GM18508 (cell line): Measurements from ENCODE around the gene ZEB1.
"Not testable (repeated sequence)": the region's sequence is repeated elsewhere in the genome, so short reads cannot be mapped to it uniquely, and the experiment has no call there.

ENCODE experiments used
- ATAC-seq: cut with Tn5 transposase; IDR thresholded peaks from one replicate; pipeline ENCODE4 v1.9.1; 2021; ENCODE audit warnings: moderate number of reproducible peaks; ENCODE audit not compliant: insufficient read depth, unreplicated experiment

The ZEB1 gene

DNA sequence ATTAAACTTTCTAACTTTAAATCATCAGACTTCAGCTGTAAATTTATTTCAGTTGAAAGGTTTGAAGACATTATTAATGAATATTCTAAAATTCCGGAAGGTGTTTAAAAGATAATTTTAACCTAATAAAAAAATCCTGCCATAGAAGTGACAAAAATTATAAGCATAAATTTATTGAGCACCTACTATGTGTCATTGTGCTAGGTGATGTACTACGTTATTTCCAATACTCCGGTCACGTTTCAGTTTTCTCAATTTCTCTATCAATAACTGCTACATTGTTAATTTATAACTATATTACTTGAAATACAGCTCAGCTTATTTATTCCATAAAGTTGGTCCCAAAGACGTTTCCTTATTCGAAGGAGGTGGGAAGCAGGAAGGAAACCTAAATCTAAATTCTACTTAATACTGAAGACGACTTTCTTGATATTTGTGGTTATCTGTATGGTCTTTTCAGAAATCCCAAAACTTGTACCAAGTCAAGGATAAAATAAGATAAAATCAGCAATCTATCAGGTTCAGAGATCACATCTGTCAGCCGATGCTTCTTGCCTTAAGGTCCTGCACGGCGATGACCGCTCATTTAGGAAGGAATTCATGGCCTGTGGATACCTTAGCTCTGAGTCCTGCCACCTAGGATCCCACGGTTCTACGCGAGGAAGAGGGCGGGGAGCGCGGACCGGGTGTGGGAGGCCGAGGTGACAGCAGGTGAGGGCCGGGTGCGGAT is 1.2 kb upstream of the ZEB1 start:
- no peak for ATAC-seq

DNA sequence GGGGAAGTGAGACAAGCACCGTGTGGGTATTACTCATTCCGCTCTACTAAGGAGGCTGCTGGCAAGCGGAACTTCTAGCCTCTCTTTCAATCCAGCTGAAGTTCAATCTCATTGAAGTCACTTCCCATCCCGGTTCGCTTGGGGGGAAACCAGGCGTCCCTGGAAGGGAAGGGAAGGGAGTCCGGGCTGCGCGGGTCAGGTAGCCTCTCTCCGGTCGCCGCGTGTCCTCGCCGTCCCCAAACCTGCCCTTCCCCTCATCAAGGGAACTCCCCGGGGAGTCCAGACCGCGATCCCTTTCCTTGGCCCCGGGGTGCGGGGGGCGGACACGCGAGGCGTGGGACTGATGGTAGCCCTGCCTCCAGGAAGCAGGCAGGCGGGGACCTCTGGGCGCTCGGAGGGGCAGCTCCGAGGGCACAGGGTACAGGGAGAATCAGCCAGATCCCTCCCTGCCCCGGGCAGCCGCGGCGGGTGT is 598 bp upstream of the ZEB1 start:
- peak; percentile 62 for ATAC-seq

DNA sequence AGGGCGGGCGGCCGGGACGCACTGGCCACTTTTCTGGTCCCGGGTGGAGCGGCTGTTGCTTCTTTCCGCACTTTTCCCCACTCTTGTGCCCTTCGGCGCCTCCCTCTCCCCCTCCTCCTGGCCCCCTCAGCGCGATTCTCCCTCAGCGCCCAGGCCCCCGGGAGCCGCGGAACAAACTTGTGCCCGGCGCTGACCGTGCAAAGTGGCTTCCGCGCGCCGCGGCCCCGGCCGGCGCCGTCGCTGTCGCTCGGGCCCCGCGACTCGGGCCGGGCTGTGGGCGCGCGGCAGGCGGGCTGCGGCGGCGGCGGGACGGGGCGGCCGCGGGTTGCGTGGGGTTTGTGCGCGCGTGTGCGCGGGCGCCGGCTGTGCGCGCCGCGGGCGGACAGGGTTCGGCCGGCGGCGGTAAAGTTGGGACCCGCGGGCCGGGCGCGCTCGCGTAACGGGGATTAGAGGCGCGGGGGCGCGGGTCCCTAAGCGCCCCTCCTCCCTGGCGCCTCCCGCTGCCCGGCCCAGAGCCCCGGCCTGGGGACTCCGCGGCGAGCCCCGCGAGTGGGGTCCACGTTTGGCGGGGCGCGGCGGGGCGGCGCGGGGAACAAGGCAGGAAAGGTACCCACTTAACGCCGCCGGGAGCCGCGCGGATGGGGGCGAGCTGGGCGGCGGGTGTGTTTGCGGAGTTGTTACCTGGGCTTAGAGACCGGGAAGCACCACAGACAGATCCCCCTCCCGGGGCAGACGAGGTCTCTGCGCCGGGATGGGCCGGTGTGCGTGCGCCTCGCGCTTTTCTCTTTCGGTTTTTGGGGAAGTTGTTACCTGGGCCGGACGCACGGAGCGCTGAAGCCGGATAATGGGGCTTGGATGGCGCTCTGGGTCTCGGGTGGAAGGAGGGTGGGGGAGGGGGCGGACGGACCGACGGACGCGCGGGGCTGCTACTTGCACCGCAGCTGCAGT is 860 bp downstream of the ZEB1 start:
- ATAC-seq, result no peak

DNA sequence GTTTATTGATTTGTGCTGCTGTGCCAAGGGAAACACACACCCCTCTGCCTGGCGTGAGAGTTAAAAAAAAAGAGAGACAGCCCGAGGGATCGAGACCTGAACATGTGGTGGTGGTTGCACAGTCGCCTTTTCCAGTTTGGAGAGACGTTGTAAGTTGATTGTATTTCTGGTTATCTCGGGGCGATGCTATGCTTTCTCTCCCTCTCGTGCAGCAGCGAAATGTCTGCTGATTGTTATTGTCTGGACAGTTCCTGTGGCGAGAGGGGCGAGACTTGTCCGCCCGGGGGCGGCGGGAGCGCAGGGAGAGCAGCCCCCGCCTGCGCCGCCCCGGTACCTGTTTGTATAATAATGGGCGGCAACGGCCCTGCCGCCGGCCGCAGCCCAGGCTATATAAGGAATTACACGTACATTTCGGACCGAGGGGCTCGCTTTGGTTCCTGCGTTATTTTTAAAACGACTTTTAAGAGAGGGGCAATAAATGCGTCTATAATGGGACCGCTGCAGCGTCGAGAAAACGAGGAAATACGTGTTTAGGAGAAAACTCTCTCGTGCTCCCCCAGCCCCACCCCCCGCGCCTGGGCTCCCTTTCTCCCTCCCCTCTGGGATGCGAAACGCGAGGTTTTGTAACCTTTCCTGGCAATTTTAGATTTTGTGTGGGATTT is 1.7 kb downstream of the ZEB1 start:
- ATAC-seq, result no peak

DNA sequence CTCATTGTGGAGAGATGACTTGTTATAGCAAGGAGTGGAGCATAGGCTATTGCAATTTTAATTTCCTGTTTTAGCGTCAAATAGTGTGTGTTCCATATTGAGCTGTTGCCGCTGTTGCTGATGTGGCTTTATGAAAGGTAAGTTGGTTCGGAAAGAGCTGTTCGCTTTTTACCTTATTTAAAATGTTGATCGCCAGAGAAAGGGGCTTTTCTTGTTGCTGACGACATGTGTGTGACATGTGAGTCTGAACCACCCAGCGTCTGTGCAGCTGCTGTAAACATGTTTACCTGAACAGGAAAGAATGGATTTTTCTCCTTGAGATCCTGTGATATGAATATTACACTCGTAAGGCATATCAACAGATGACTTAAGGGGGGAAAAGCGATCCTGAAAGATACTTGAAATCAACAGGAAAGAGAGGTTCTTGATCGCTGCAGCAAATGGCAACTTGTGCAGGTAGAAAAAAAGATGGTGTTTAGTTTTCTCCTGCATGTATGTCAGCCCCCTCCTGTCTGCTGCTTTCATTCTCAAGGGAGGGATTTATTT is 2.5 kb downstream of the ZEB1 start:
- ATAC-seq, result no peak

DNA sequence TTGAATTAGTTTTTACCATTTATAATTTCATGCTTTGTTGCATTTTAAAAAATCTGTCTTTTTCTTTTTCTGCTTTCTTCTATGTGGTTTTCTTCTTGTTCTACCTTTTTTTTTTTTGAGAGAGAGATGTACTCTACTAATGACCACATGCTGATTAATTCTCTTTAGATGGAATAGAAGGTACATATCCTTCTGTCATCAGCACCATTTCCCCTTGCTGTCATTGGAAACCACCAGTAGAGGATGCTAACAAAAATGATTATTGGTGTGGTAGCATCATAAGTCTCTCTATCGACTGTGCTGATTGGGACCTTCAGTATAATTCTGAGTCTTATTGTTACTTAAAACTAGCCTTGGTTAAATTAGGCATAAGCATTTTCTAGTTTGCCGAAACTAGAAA is 3.6 kb downstream of the ZEB1 start:
- ATAC-seq, result no peak

DNA sequence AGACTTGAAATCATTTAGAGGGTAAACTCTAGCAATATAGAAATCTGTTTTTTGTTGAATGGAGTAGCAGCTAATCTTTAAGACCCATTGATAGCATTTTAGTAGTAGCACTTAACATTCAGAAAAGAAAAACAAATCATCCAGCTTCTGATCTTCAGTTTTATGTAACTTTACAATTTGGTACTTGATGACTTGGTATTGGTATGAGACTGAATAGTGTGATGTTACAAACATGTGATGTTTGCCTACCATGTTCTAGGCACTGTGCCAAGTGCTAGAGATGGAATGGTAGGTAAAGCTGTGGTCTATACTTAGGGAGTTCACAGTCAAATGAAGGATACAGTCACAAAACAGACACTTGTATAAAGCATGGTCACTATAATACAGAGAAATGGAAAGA is 21.3 kb downstream of the ZEB1 start:
- no peak for ATAC-seq

DNA sequence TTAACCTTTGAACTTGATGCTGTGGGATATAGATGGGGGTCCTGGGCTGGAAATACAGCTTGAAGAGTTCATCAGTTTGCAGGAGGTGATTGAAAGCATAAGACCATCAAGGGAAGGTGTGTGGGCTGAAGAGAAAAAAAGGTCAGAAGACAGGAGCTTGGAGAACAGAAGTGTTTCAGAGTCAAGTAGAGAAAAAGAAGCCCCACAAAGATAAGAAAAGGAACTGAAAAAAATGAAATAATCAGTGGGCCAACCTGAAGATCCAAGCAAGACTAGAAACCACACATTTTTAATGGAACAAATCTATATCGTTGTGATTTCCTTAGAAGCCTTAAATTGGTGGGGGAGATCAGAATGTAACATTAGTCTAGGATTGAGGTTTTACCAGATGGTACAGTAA is 22.5 kb downstream of the ZEB1 start:
- ATAC-seq, result no peak

DNA sequence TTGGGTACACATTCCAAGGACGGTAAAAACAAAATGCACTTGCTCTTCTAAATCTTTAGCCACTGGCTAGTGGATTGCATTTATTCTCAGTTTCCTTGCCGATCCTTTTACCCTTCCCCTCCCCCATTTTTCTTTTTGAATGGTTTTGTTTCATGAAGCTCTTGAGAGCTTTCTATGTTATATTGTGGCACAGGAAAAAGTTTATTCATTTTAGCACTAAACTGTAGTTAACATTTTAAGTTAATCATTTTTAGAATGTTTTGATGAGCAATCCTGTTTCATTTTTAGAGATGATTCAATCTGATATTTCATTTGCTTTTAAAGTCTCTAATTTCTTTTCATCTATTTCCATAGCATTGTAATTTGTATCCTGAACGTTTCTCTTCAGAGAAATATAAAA is 24.0 kb downstream of the ZEB1 start:
- ATAC-seq, result peak; percentile 36

DNA sequence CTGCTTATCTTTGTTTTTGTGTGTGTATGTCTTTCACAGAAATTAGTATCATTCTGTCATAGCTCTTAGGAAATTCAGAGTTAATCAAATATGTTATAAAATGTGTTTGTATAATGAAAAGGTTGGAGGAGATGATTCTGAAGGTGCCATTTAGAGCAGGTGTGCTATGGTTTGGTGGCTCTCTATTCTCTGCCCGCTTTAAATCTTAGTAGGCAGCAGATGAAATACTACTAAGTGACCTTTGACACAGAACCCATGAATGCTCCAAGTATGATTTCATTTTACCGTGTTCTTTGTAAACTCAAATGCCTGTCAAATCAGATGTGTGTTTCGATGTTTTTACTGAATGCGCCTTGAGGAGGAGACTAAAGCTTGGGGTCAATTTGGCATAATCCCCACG is 24.5 kb downstream of the ZEB1 start:
- no peak for ATAC-seq

DNA sequence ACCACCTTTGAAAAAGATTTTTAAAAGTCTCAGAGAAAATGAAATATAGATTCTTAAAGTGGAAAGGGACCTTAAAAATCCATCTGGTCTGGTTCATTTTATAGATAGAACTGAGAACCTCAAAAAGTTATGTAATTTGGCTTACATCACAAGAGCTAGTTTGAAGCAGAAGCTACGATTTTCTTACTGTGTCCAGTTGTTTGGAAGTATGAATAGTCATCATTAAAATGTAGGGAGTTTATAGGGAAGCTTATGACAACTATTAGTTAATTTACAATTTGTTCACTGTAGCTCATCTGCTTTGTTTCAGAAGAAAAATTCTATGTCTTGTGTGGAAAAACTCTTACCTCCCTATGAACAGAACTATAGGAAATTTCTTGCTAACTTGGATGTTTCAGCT is 26.9 kb downstream of the ZEB1 start:
- no peak for ATAC-seq

DNA sequence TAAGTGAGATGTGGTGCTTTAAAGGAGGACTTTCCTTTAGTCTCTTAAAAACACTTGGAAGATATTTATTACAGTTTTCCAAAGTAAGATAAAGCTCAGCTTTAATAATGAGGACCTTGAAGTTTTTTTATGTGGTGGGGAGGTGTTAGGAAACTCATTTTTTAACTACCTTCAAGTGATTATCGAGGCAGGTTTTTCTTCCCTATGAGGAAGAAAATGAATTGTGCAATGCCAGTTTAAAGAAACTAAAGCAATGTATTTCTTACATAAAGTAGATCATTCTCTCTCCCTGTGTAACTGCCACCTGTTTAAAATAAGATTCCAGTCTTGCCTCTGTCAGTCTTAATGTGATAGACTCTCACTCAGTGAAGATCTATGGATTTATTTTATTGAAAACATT is 27.9 kb downstream of the ZEB1 start:
- no peak for ATAC-seq

DNA sequence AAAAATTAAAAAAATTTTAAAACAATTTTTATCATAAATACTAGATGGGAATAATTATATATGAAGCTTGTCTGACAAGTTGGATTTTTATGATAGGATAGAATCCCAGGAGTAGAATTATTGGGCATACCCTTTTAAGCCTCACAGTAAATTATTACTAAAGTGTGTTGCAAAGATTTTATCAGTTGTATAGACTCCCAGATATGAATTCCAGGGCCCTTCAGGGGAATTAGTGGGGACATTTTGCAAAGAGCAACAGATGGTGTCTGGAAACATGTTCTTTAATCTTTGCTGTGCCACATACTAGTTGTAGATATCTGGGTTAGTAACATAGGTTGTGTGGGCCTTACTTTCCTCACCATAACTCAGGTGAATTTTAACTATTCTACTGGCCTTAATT is 28.7 kb downstream of the ZEB1 start:
- no peak for ATAC-seq

DNA sequence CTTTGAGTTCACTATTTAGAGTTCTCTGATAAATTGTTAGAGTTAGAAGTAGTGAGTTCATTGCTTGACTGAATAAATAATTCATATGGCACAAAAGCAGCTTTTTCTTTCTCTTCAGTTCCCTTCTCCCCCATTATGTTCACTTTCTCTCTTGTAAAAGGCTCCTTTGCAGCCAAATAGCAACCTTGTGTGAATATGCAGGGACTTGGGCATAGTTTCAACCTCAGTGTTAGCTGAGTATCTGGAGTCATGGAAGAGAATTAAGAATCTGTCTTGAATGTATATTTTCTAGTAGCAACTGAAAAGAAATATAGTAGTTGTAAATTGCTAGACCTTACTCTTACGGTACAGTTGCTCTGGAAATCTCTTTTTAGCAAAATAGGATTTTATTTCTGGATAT is 31.9 kb downstream of the ZEB1 start:
- ATAC-seq, result no peak

DNA sequence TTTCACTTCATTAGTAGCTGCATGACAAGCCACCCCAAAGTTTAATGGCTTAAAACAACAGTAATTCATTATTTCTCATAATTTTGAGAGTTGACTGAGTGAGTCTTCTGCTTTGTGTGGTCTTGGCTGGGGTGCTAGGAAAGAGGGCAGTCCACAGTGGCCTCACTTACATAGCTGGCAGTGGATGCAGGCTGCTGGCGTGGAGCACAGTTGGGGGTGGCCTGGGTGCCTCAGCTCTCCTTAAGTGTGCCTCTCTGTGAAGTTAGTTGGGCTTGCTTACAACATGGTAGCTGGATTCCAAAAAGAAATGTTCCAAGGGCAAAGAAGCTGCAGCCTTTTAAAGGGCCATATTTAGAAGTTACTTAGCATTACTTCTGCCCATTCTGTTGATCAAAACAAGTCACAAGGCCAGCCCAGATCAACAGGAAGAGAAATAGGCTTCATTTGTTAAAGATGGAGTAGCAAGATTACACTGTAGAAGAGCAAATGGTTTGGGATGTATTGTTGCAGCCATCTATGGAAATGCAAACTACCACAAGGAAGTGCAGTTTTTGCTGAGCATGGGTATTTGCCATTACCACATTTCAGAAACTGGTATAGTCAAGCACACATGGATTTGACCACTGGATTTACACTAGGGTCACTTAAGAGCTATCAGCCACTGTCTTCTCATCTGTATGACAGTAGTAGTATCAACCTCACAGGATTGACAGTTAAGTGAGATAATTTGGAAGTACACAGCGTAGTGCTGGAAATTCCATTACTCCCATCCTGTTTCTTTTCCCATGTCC is 33.6 kb downstream of the ZEB1 start:
- no peak for ATAC-seq

DNA sequence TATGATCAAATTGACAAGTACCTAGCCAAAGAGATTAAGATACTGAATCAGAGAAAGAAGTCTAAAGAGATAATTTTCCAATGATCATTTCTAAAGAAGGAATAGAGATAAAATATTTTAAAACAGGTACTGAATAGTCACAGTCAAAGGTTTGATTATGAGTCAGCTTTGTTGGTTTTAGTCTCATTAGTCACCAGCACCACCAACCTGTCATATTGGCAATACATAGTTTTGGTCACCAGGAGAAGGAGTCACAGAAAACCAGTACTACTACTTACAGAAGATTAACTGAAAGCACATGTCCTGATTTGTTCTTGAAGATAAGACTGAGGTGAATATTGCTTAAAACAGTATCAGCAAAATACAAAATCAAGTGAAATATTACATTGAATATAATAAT is 34.6 kb downstream of the ZEB1 start:
- peak; percentile 96 for ATAC-seq

DNA sequence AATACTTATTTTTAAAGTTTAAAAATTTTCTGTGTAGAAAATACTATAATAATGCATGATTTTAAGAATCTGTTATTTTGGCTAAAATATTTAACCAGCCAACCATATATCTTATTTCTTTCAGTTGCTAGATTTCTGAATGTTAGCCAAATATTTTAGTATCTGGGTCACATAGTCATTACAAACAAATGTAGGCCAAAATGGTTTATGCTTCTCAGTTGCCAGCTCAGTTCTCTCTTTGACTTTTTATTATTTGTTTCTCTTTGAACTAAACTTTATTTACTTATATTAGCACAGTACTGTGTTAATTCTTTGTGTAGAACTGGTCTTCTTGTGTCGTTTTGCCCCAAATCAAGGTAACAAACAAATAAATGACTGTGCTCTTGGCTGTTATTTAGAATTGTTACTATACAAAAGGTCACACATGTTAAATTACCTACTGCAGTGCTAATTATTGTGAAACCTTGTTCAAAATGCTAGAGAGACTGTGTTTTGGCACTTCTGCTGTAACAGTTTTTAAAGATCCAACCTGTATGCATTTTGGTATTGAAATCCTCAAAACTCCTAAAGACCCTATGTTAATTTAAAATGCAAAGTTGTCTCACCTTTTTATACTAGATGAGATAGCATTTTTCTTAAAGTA is 39.8 kb downstream of the ZEB1 start:
- no peak for ATAC-seq

DNA sequence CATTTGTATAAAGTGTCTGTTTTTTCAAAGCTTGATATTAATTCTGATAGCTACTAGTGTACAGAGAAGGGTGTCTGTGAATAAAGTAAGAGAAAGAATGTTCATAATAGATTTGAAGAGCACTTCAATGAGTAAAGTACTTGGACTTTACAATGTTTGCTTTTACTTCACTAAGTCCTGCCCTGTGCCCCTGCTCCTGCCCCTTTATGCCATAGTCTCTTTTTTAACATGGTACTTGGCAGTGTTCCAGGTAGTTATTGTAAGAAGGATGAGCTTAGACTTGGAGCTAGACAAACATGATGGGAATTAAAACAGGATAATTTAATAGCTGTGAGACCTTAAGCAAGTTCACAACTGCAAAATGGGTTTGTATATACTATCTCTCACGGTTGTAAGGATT is 41.0 kb downstream of the ZEB1 start:
- ATAC-seq, result no peak

DNA sequence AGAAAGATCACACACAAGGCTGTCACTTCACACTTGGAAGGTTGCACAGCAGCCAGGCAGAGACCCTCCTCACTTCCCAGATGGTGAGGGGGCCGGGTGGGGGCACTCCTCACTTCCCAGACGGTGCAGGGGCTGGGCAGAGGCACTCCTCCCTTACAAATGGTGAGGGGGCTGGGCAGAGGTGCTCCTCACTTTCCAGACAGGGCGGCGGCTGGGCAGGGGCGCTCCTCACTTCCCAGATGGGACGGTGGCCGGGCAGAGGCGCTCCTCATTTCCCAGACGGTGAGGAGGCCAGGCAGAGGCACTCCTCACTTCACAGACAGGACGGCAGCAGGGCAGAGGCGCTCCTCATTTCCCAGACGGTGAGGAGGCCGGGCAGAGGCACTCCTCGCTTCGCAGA is 42.5 kb downstream of the ZEB1 start:
- not testable (repeated sequence) for ATAC-seq
